ENCODE measurements around the gene PLCH1.

GRCh38 chr3:155512175-155512866, 232.6 kb downstream of the PLCH1 start:
- TF ChIP-seq CTCF (IDR thresholded peaks at IDR 0.05; ENCODE audit: low read depth, low read length, missing input control) (no peak), YY1 (IDR thresholded peaks at IDR 0.05) (no peak), SP1 (IDR thresholded peaks at IDR 0.05) (no peak), MAX (IDR thresholded peaks at IDR 0.05) (no peak), REST (IDR thresholded peaks at IDR 0.05) (no peak), FOXA1 (IDR thresholded peaks at IDR 0.05) (no peak), TAF1 (conservative IDR thresholded peaks at IDR 0.05) (no peak), ZBTB33 (IDR thresholded peaks at IDR 0.05) (no peak), FOXA2 (IDR thresholded peaks at IDR 0.05) (no peak), HNF4A (conservative IDR thresholded peaks at IDR 0.05) (no peak), HNF4G (IDR thresholded peaks at IDR 0.05) (no peak)
